Measurements from ENCODE around the gene TGM3. TPM values are rescaled to one million over a fixed set of nuclear protein-coding genes. Genes with fewer than 3 reads are reported as not detected.

Gene TGM3
- total RNA-seq, 1 experiment from 2014 or later, result not detected

DNA sequence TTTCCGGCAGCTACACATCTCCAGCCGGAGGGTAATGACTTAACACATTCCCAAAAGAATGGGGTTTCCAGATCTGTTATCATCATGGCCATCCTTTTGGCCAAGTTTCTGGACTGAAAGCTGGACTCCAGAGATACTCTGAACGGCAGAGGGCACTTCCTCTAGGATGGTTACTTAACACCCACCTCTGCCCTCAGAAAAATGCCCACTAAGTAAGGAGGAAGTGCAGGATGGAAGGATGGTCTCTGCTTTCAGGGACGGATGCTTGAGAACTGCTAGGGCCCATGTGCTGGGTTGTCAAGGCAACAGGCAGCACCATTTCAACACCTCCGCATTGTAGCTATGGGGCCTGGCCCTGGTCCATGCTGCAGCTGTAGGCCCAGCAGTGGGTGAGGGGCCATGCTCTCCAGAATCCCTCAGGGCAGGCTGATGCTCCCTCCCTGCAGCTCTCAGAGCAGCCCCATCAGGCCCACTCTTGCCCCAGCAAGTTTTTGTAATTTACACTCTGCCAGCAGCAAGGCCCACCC, 16.5 kb upstream of the TGM3 start:
- H3K36me3 Mint-ChIP-seq (ENCODE audit: insufficient read depth, unreplicated experiment), result no peaks in the 10 kb centered on the region
- ChIA-PET CTCF (no interaction called here), POLR2A (no interaction called here)
- H3K9me3 Mint-ChIP-seq (ENCODE audit: unreplicated experiment), result no peaks in the 10 kb centered on the region
- H3K4me3 Mint-ChIP-seq (ENCODE audit: unreplicated experiment), result no peak overlapping the region
- H3K4me1 Mint-ChIP-seq (ENCODE audit: insufficient read depth, unreplicated experiment), result no peaks in the 10 kb centered on the region
- H3K27me3 Mint-ChIP-seq (ENCODE audit: insufficient read depth, unreplicated experiment), result peaks cover 41% of the 10 kb centered on the region
- intact Hi-C loops (cut with micrococcal nuclease), result no loop called here
- no peak overlapping the region for H3K27ac Mint-ChIP-seq (ENCODE audit: low read depth, unreplicated experiment)
- no peak for DNase-seq (ENCODE audit: unreplicated experiment)
- TF ChIP-seq, protein P1, sequence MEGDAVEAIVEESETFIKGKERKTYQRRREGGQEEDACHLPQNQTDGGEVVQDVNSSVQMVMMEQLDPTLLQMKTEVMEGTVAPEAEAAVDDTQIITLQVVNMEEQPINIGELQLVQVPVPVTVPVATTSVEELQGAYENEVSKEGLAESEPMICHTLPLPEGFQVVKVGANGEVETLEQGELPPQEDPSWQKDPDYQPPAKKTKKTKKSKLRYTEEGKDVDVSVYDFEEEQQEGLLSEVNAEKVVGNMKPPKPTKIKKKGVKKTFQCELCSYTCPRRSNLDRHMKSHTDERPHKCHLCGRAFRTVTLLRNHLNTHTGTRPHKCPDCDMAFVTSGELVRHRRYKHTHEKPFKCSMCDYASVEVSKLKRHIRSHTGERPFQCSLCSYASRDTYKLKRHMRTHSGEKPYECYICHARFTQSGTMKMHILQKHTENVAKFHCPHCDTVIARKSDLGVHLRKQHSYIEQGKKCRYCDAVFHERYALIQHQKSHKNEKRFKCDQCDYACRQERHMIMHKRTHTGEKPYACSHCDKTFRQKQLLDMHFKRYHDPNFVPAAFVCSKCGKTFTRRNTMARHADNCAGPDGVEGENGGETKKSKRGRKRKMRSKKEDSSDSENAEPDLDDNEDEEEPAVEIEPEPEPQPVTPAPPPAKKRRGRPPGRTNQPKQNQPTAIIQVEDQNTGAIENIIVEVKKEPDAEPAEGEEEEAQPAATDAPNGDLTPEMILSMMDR (IDR thresholded peaks at IDR 0.05; ENCODE audit: unreplicated experiment), result no peak
- BruUV-seq (replicated peaks), result no TSS peak

DNA sequence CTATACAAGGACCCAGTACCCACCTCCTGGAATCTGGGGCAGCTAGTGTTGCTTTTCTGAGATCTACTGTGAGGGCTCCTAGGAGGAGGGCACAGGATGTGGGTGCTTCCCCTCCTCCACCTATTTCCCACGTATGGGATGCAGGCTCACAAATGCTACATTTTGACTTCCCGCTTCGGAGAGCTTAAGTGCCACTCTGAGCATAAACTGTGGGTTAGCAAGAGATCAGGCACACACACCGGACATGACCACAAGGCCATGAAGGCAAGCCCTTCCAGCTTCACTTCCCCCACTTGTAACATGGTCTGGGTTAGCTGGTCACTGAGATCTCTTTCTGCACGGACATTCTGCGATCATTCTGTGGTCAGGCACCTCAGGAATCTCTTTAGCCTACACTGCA, 15.7 kb upstream of the TGM3 start:
- DNase-seq (ENCODE audit: unreplicated experiment), result no peak
- H3K4me1 Mint-ChIP-seq (ENCODE audit: insufficient read depth, unreplicated experiment), result peaks cover 6% of the 10 kb centered on the region
- H3K27ac Mint-ChIP-seq (ENCODE audit: low read depth, unreplicated experiment), result no peak overlapping the region
- POLR2A ChIA-PET, result interaction anchor here (0.7 kb wide), 2 partner anchors 69 to 94 kb away, joined by 3 to 4 read pairs; no protein-coding TSS in a partner anchor
- CTCF ChIA-PET, result interaction anchor here (0.6 to 0.7 kb wide), 2 partner anchors 9 to 32 kb away, joined by 3 read pairs; no protein-coding TSS in a partner anchor
- no peaks in the 10 kb centered on the region for H3K9me3 Mint-ChIP-seq (ENCODE audit: unreplicated experiment)
- H3K4me3 Mint-ChIP-seq (ENCODE audit: unreplicated experiment), result no peak overlapping the region
- TF ChIP-seq, protein P1 (IDR thresholded peaks at IDR 0.05; ENCODE audit: unreplicated experiment), result no peak
- intact Hi-C loops (cut with micrococcal nuclease), result no loop called here
- no TSS peak for BruUV-seq (replicated peaks)
- peaks cover 34% of the 10 kb centered on the region for H3K27me3 Mint-ChIP-seq (ENCODE audit: insufficient read depth, unreplicated experiment)
- H3K36me3 Mint-ChIP-seq (ENCODE audit: insufficient read depth, unreplicated experiment), result no peaks in the 10 kb centered on the region

DNA sequence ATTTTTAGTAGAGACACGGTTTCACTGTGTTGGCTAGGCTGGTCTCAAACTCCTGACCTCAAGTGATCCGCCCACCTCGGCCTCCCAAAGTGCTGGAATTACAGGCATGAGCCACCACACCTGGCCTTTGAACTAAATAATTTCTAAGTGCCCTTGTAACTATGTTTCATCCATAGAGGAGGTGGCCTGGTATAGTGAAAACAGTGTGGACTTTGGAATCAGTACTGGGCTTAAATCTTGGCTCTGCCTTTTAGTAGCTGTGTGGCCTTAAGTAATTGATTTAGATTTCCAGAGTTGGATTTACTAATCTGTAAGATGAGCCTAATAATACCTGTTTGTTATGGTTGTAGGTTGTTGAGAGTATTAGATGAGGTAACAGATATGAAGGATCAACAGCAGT, 14.2 kb upstream of the TGM3 start:
- intact Hi-C loops (cut with micrococcal nuclease), result no loop called here
- POLR2A ChIA-PET, result no interaction called here
- Mint-ChIP-seq H3K27ac (ENCODE audit: low read depth, unreplicated experiment) (no peak overlapping the region), H3K4me3 (ENCODE audit: unreplicated experiment) (no peak overlapping the region), H3K9me3 (ENCODE audit: unreplicated experiment) (no peaks in the 10 kb centered on the region), H3K4me1 (ENCODE audit: insufficient read depth, unreplicated experiment) (peaks cover 6% of the 10 kb centered on the region), H3K36me3 (ENCODE audit: insufficient read depth, unreplicated experiment) (no peaks in the 10 kb centered on the region), H3K27me3 (ENCODE audit: insufficient read depth, unreplicated experiment) (peaks cover 28% of the 10 kb centered on the region)
- no peak for DNase-seq (ENCODE audit: unreplicated experiment)
- TF ChIP-seq, protein P1 (IDR thresholded peaks at IDR 0.05; ENCODE audit: unreplicated experiment), result no peak
- no TSS peak for BruUV-seq (replicated peaks)
- CTCF ChIA-PET, result interaction anchor here (0.6 kb wide), 3 partner anchors 42 to 250 kb away, joined by 3 to 5 read pairs (median 3); no protein-coding TSS in a partner anchor

DNA sequence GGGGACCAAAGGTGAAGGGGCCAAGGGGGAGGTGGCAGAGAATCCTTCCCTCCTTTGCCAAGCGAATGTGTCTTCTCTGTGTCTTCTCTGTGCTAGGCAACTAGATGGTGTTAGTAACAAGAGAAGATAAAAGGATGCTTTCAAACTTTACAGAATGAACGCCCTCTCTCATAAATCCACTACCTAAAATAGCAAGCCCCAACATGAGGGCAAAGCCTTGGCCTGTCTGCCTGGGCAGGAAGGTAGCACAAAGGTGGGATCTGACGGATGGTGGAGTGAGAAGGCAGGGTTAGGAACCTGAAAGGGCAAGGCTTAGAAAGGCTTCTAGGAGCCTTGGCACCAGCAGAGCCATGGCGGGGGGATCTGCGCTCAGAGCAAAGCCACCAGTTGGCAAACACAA, 13.6 kb upstream of the TGM3 start:
- peaks cover 22% of the 10 kb centered on the region for H3K27me3 Mint-ChIP-seq (ENCODE audit: insufficient read depth, unreplicated experiment)
- no peak for DNase-seq (ENCODE audit: unreplicated experiment)
- no peak overlapping the region for H3K4me3 Mint-ChIP-seq (ENCODE audit: unreplicated experiment)
- H3K36me3 Mint-ChIP-seq (ENCODE audit: insufficient read depth, unreplicated experiment), result no peaks in the 10 kb centered on the region
- ChIA-PET POLR2A (no interaction called here), CTCF (no interaction called here)
- peaks cover 6% of the 10 kb centered on the region for H3K4me1 Mint-ChIP-seq (ENCODE audit: insufficient read depth, unreplicated experiment)
- BruUV-seq (replicated peaks), result no TSS peak
- H3K9me3 Mint-ChIP-seq (ENCODE audit: unreplicated experiment), result no peaks in the 10 kb centered on the region
- TF ChIP-seq, protein P1 (IDR thresholded peaks at IDR 0.05; ENCODE audit: unreplicated experiment), result no peak
- intact Hi-C loops (cut with micrococcal nuclease), result no loop called here
- H3K27ac Mint-ChIP-seq (ENCODE audit: low read depth, unreplicated experiment), result no peak overlapping the region
